SKM-1 treated with dmso at 0.1 percent for 144 hours (cell line): ENCODE data around the gene KIF21B.
A peak's percentile ranks its signal among the peaks of the same experiment; 100 is the strongest.

ENCODE experiments used
- DNase-seq: peaks from one replicate; lab custom pipeline; 2025; ENCODE audit not compliant: unreplicated experiment; lab: John Stamatoyannopoulos, UW

KIF21B gene

GRCh38 chr1:200998323-200998722, 25.2 kb downstream of the KIF21B start:
- no peak for DNase-seq

GRCh38 chr1:200992382-200993048, 31.0 kb downstream of the KIF21B start:
- DNase-seq = no peak

GRCh38 chr1:200991097-200991614, 32.4 kb downstream of the KIF21B start:
- DNase-seq = no peak

GRCh38 chr1:200990114-200990513, 33.4 kb downstream of the KIF21B start:
- DNase-seq = no peak

- no peak for DNase-seq
Measured at GRCh38 chr1:200989337-200989736, 34.2 kb downstream of the KIF21B start.

- DNase-seq = no peak
Measured at GRCh38 chr1:200988693-200989092, 34.8 kb downstream of the KIF21B start.

- DNase-seq = no peak
Measured at GRCh38 chr1:200985481-200985880, 38.0 kb downstream of the KIF21B start.

- DNase-seq = no peak
Measured at GRCh38 chr1:200983035-200983561, 40.4 kb downstream of the KIF21B start.

- DNase-seq = no peak
Measured at GRCh38 chr1:200982071-200982945, 41.2 kb downstream of the KIF21B start.

GRCh38 chr1:200981278-200981677, 42.2 kb downstream of the KIF21B start:
- no peak for DNase-seq

GRCh38 chr1:200980873-200981272, 42.6 kb downstream of the KIF21B start:
- DNase-seq = no peak

- no peak for DNase-seq
Measured at GRCh38 chr1:200980452-200980772, 43.1 kb downstream of the KIF21B start.

GRCh38 chr1:200979574-200980451, 43.7 kb downstream of the KIF21B start:
- DNase-seq = peak; percentile 83

- no peak for DNase-seq
Measured at GRCh38 chr1:200977071-200977754, 46.3 kb downstream of the KIF21B start.

- no peak for DNase-seq
Measured at GRCh38 chr1:200976634-200977033, 46.9 kb downstream of the KIF21B start.

GRCh38 chr1:200975458-200975857, 48.1 kb downstream of the KIF21B start:
- DNase-seq = no peak

- DNase-seq = no peak
Measured at GRCh38 chr1:200974711-200975110, 48.8 kb downstream of the KIF21B start.

- DNase-seq = no peak
Measured at GRCh38 chr1:200973937-200974657, 49.4 kb downstream of the KIF21B start.

GRCh38 chr1:200972985-200973742, 50.4 kb downstream of the KIF21B start:
- no peak for DNase-seq
